Adrenal gland (tissue), 12 donors: Measurements from ENCODE around the gene CFAP53. TPM values are rescaled to one million over a fixed set of nuclear protein-coding genes. Genes with fewer than 3 reads are reported as not detected.

ENCODE experiments used
- DNase-seq, 7 donors: peaks; one replicate each; pipeline ENCODE4 v3.0.0-alpha.2; 2019 to 2020
- H3K27ac ChIP-seq, 5 donors: fragments of 200-600 bp; sonication (generic) in 4 of 5; 1 replicate in 3 of 5; 2 replicates in 2 of 5; pipeline versions ENCODE4 v1.5.1 to v1.8.0; 2016 to 2020; ENCODE audit warnings: mild to moderate bottlenecking in 1 of 5
- H3K27me3 ChIP-seq: fragments of 200-600 bp; 2 replicates; pipeline ENCODE4 v1.8.0; 2021
- H3K36me3 ChIP-seq, 2 donors: fragments of 200-600 bp; replicated peaks in 1 of 2; 1 replicate in 1 of 2; 2 replicates in 1 of 2; pipeline versions ENCODE4 v1.5.1 to v1.8.0; 2018 to 2022
- H3K4me1 ChIP-seq, 2 donors: fragments of 200-600 bp; replicated peaks in 1 of 2; 1 replicate in 1 of 2; 2 replicates in 1 of 2; pipeline versions ENCODE4 v1.5.1 to v1.8.0; 2018 to 2021
- H3K4me3 ChIP-seq, 4 donors: fragments of 200-600 bp; sonication (generic) in 3 of 4; one replicate each; pipeline ENCODE4 v1.5.1; 2016 to 2018
- H3K9me3 ChIP-seq, 3 donors: fragments of 200-600 bp; sonication (generic) in 1 of 3; replicated peaks in 1 of 3; 1 replicate in 2 of 3; 2 replicates in 1 of 3; pipeline versions ENCODE4 v1.5.1 to v1.8.0; 2016 to 2021
- CTCF ChIP-seq, 6 experiments: fragments of 450-650 bp in 4 of 6; fragments of 200-600 bp in 2 of 6; sonication (generic) in 1 of 6; IDR thresholded peaks; 1 replicate in 5 of 6; 2 replicates in 1 of 6; pipeline versions ENCODE4 v1.5.1 to v1.8.0; 2016 to 2021; ENCODE audit warnings: antibody characterized with exemption in 6 of 6, mild to moderate bottlenecking in 2 of 6, moderate library complexity in 1 of 6
- POLR2A ChIP-seq, 2 donors: fragments of 450-650 bp; IDR thresholded peaks; one replicate each; pipeline ENCODE4 v1.6.1; 2017; ENCODE audit warnings: antibody characterized with exemption in 2 of 2, mild to moderate bottlenecking in 2 of 2, moderate library complexity in 1 of 2
- WGBS, 4 donors: extraction: QIAGEN DNeasy Blood & Tissue Kit in 2 of 4; methylation state at CpG; one replicate each; pipeline versions ENCODE4 v1.1.5 to v1.1.7; 2013 to 2017; 5-methylcytosine and 5-hydroxymethylcytosine counted together
- intact Hi-C, 2 donors: fragments of 100-400 bp; cut with DNase I; formaldehyde crosslinking; loops; one replicate each; pipeline versions ENCODE4 v1.14.1 to v1.15.0; 2022 to 2023
- polyA plus RNA-seq, 3 donors: library from polyadenylated mRNA; stranded (reverse); fragments of 200-250 nt in 2 of 3; fragments of 350-450 nt in 1 of 3; fragmentation: Illumina TruSeq in 1 of 3; extraction: RNeasy Lipid Tissue Mini Kit (QIAGEN cat#74804) in 1 of 3; gene quantifications; one replicate each; pipeline ENCODE4 v1.2.3, GENCODE V29; 2013 to 2014
- total RNA-seq, 9 donors: library from RNA; depleted of rRNA in 4 of 9; stranded (reverse); fragments of >200 nt in 4 of 9; fragments of 120-200 nt in 1 of 9; fragmentation: NEBNext Ultra II Directional in 1 of 9; extraction: Animal tissue kit (Norgen Biotek cat#: 25700) in 1 of 9; gene quantifications; one replicate each; pipeline versions ENCODE4 v1.1.0 to v1.2.4, GENCODE V29; 2013 to 2023
- donor health status: healthy with polysubstance abuse.
- donor health status: Bipolar disorder and iron deficiency.
- donor health status: DM: yes; HTN: yes; CAD: no.
- donor health status: DM: no; HTN: no; CAD: no.
- donor health status: DM: no; HTN: no; CAD: no.
- donor health status: DM: yes; HTN: yes; CAD: no.

CFAP53 gene
- total and polyA plus RNA-seq, 12 donors, result 0.53 to 4.3 (median 1.3) TPM

GRCh38 chr18:50307738-50308470, 41.6 kb upstream of the CFAP53 start:
- WGBS, 4 donors, result 4 to 10% (median 5%) methylated on average over 18 to 26 of the region's 26 CpGs
- TF ChIP-seq POLR2A (IDR thresholded peaks at IDR 0.05) (peak in 1 of 2 donors; percentile 42), CTCF (IDR thresholded peaks at IDR 0.05) (no peak)
- Histone ChIP-seq H3K4me3 (peak overlapping the region in 3 of 4 donors; percentile 3 to 70 (median 11)), H3K4me1 (peaks cover 3 to 9% of the 10 kb centered on the region in 2 donors), H3K9me3 (no peaks in the 10 kb centered on the region), H3K27me3 (peaks cover 9% of the 10 kb centered on the region), H3K27ac (peak overlapping the region in 4 of 5 donors; percentile 11 to 88 (median 40)), H3K36me3 (no peaks in the 10 kb centered on the region)
- intact Hi-C loops, result no loop called here
- DNase-seq, result peak; percentile 91 to 98 (median 96)

GRCh38 chr18:50307400-50307737, 41.1 kb upstream of the CFAP53 start:
- peak overlapping the region in 1 of 5 donors; percentile 88 for H3K27ac ChIP-seq
- H3K36me3 ChIP-seq, result no peaks in the 10 kb centered on the region
- 0 to 9% (median 4%) methylated on average over 5 to 8 of the region's 8 CpGs for WGBS, 4 donors
- intact Hi-C loops, result no loop called here
- peak overlapping the region in 3 of 4 donors; percentile 3 to 70 (median 11) for H3K4me3 ChIP-seq
- H3K27me3 ChIP-seq, result peaks cover 9% of the 10 kb centered on the region
- no peaks in the 10 kb centered on the region for H3K9me3 ChIP-seq
- peaks cover 3 to 9% of the 10 kb centered on the region in 2 donors for H3K4me1 ChIP-seq
- no peak for DNase-seq
- TF ChIP-seq POLR2A (IDR thresholded peaks at IDR 0.05), result no peak
- TF ChIP-seq CTCF (IDR thresholded peaks at IDR 0.05), result no peak

- no peaks in the 10 kb centered on the region for H3K9me3 ChIP-seq
- TF ChIP-seq CTCF (IDR thresholded peaks at IDR 0.05) (no peak), POLR2A (IDR thresholded peaks at IDR 0.05) (no peak)
- H3K27me3 ChIP-seq, result peaks cover 11% of the 10 kb centered on the region
- DNase-seq, result no peak
- H3K4me1 ChIP-seq, result peaks cover 3 to 9% of the 10 kb centered on the region in 2 donors
- no peaks in the 10 kb centered on the region for H3K36me3 ChIP-seq
- intact Hi-C loops, result no loop called here
- H3K4me3 ChIP-seq, result peak overlapping the region in 1 of 4 donors; percentile 70
- WGBS, 4 donors, result 65 to 75% (median 71%) methylated on average over 8 of the region's 8 CpGs
- H3K27ac ChIP-seq, result no peak overlapping the region
These were observed 40.6 kb upstream of the CFAP53 start for GRCh38 chr18:50306944-50307343.

- no peak overlapping the region for H3K27ac ChIP-seq
- intact Hi-C loops, result no loop called here
- H3K4me3 ChIP-seq, result no peak overlapping the region
- H3K27me3 ChIP-seq, result peaks cover 12% of the 10 kb centered on the region
- H3K9me3 ChIP-seq, result no peaks in the 10 kb centered on the region
- H3K36me3 ChIP-seq, result no peaks in the 10 kb centered on the region
- peaks cover 5 to 7% of the 10 kb centered on the region in 2 donors for H3K4me1 ChIP-seq
- no peak for TF ChIP-seq CTCF (IDR thresholded peaks at IDR 0.05)
- no peak for TF ChIP-seq POLR2A (IDR thresholded peaks at IDR 0.05)
- DNase-seq, result no peak
- 55 to 66% (median 61%) methylated on average over 5 of the region's 5 CpGs for WGBS, 4 donors
These were observed 34.8 kb upstream of the CFAP53 start for GRCh38 chr18:50301074-50301473.
